SU-DHL-6 (cell line): ENCODE measurements around the gene MACIR.

ENCODE experiments used
- H2AFZ ChIP-seq: fragments of 200-600 bp; sonication (generic); 2 replicates; pipeline ENCODE4 v1.6.1; 2014; ENCODE audit warnings: low read depth, mild to moderate bottlenecking, moderate library complexity, mixed read lengths, antibody characterized with exemption, low read length; ENCODE audit not compliant: severe bottlenecking
- H3F3A ChIP-seq: fragments of 200-600 bp; shearing (Covaris generic); 2 replicates; pipeline ENCODE4 v1.6.0; 2016; ENCODE audit warnings: antibody characterized with exemption, mild to moderate bottlenecking; ENCODE audit not compliant: insufficient read depth
- H3K27ac ChIP-seq: fragments of 200-600 bp; sonication (generic); 2 replicates; pipeline ENCODE4 v1.5.1; 2016; ENCODE audit warnings: low read depth, mild to moderate bottlenecking, low read length, moderate library complexity, mixed read lengths
- H3K27me3 ChIP-seq: fragments of 200-600 bp; sonication (generic), shearing (Covaris generic); 2 replicates; pipeline ENCODE4 v1.6.0; 2014; ENCODE audit warnings: mild to moderate bottlenecking, low read length
- H3K36me3 ChIP-seq: fragments of 200-600 bp; sonication (generic); 2 replicates; pipeline ENCODE4 v1.6.1; 2014; ENCODE audit warnings: mild to moderate bottlenecking, low read length, mixed read lengths
- H3K4me2 ChIP-seq: fragments of 300-600, 200-600 bp; shearing (Covaris generic), sonication (generic); 2 replicates; pipeline ENCODE4 v1.6.0; 2014; ENCODE audit warnings: low read length, low read depth, mild to moderate bottlenecking; ENCODE audit not compliant: poor library complexity, severe bottlenecking
- H3K4me3 ChIP-seq: fragments of 200-600 bp; sonication (generic); 2 replicates; pipeline ENCODE4 v1.5.1; 2014; ENCODE audit warnings: antibody characterized with exemption, low read length, mild to moderate bottlenecking, mixed read lengths; ENCODE audit not compliant: insufficient read depth, poor library complexity, severe bottlenecking
- H3K79me2 ChIP-seq: fragments of 200-600 bp; sonication (generic); 2 replicates; pipeline ENCODE4 v1.6.1; 2014; ENCODE audit warnings: mild to moderate bottlenecking, low read length, moderate library complexity; ENCODE audit not compliant: insufficient read depth
- H3K9ac ChIP-seq: fragments of 200-600 bp; sonication (generic); 2 replicates; pipeline ENCODE4 v1.7.0; 2014; ENCODE audit warnings: mild to moderate bottlenecking, low read length
- H3K9me2 ChIP-seq: fragments of 200-600 bp; sonication (generic); replicated peaks from 2 replicates; pipeline ENCODE4 v1.6.1; 2014; ENCODE audit warnings: low read length; ENCODE audit not compliant: insufficient read depth
- H3K9me3 ChIP-seq: fragments of 200-600 bp; sonication (generic); 2 replicates; pipeline ENCODE4 v1.6.1; 2014; ENCODE audit warnings: low read length, mixed read lengths; ENCODE audit not compliant: insufficient read depth
- H4K20me1 ChIP-seq: fragments of 200-600 bp; sonication (generic); 2 replicates; pipeline ENCODE4 v1.6.1; 2014; ENCODE audit warnings: low read depth, mild to moderate bottlenecking, antibody characterized with exemption, low read length, moderate library complexity, mixed read lengths
- EZH2phosphoT487 ChIP-seq: fragments of 200-600 bp; sonication (generic), shearing (Covaris generic); conservative IDR thresholded peaks from 2 replicates; pipeline ENCODE4 v1.6.1; 2018; ENCODE audit warnings: mild to moderate bottlenecking, antibody characterized with exemption, low read length, moderate library complexity, mixed read lengths
- TF ChIP-seq, protein P1 (sequence below): fragments of 200-600 bp; sonication (generic); IDR thresholded peaks from one replicate; pipeline ENCODE4 v1.5.1; 2017; ENCODE audit warnings: antibody characterized with exemption, mild to moderate bottlenecking, low read length, moderate library complexity; ENCODE audit not compliant: insufficient read depth, poor library complexity, severe bottlenecking

MACIR gene

GRCh38 chr5:103254921-103255320, 3.6 kb upstream of the MACIR start:
- Histone ChIP-seq H4K20me1 (no peaks in the 10 kb centered on the region), H3K9me3 (no peaks in the 10 kb centered on the region), H3K36me3 (no peaks in the 10 kb centered on the region), H3K27ac (no peak overlapping the region), H3K4me3 (no peak overlapping the region), H3K27me3 (no peaks in the 10 kb centered on the region), H3K9me2 (no peaks in the 10 kb centered on the region), H2AFZ (no peak overlapping the region), H3K79me2 (0 out of 2 replicates have a peak, but pooled peaks cover 2% of the 10 kb centered on the region), H3F3A (no peaks in the 10 kb centered on the region), H3K9ac (no peak overlapping the region), H3K4me2 (no peak overlapping the region)
- TF ChIP-seq, protein P1, sequence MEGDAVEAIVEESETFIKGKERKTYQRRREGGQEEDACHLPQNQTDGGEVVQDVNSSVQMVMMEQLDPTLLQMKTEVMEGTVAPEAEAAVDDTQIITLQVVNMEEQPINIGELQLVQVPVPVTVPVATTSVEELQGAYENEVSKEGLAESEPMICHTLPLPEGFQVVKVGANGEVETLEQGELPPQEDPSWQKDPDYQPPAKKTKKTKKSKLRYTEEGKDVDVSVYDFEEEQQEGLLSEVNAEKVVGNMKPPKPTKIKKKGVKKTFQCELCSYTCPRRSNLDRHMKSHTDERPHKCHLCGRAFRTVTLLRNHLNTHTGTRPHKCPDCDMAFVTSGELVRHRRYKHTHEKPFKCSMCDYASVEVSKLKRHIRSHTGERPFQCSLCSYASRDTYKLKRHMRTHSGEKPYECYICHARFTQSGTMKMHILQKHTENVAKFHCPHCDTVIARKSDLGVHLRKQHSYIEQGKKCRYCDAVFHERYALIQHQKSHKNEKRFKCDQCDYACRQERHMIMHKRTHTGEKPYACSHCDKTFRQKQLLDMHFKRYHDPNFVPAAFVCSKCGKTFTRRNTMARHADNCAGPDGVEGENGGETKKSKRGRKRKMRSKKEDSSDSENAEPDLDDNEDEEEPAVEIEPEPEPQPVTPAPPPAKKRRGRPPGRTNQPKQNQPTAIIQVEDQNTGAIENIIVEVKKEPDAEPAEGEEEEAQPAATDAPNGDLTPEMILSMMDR = no peak
- no peak for TF ChIP-seq EZH2phosphoT487

- Histone ChIP-seq H3K4me3 (no peak overlapping the region), H3K9ac (no peak overlapping the region), H3K27me3 (no peaks in the 10 kb centered on the region), H3K27ac (no peak overlapping the region), H4K20me1 (peaks cover 3% of the 10 kb centered on the region; the same call in 1 of the 2 replicates), H3K4me2 (no peak overlapping the region), H3F3A (no peaks in the 10 kb centered on the region), H3K9me3 (no peaks in the 10 kb centered on the region), H3K36me3 (no peaks in the 10 kb centered on the region), H3K9me2 (no peaks in the 10 kb centered on the region), H3K79me2 (peaks cover 7% of the 10 kb centered on the region), H2AFZ (no peak overlapping the region)
- TF ChIP-seq EZH2phosphoT487 = no peak
These were observed 2.9 kb upstream of the MACIR start for GRCh38 chr5:103255691-103256090.

GRCh38 chr5:103256178-103256577, 2.4 kb upstream of the MACIR start:
- H3K9me3 ChIP-seq = no peaks in the 10 kb centered on the region
- H3F3A ChIP-seq = no peaks in the 10 kb centered on the region
- peaks cover 7% of the 10 kb centered on the region; the same call in 1 of the 2 replicates for H4K20me1 ChIP-seq
- no peak overlapping the region for H3K27ac ChIP-seq
- no peaks in the 10 kb centered on the region for H3K9me2 ChIP-seq
- H3K4me3 ChIP-seq = no peak overlapping the region
- H3K79me2 ChIP-seq = peaks cover 12% of the 10 kb centered on the region
- no peak overlapping the region for H3K4me2 ChIP-seq
- H3K27me3 ChIP-seq = no peaks in the 10 kb centered on the region
- H3K9ac ChIP-seq = no peak overlapping the region
- no peaks in the 10 kb centered on the region for H3K36me3 ChIP-seq
- TF ChIP-seq EZH2phosphoT487 = no peak
- TF ChIP-seq, protein P1 = no peak
- H2AFZ ChIP-seq = no peak overlapping the region

DNA sequence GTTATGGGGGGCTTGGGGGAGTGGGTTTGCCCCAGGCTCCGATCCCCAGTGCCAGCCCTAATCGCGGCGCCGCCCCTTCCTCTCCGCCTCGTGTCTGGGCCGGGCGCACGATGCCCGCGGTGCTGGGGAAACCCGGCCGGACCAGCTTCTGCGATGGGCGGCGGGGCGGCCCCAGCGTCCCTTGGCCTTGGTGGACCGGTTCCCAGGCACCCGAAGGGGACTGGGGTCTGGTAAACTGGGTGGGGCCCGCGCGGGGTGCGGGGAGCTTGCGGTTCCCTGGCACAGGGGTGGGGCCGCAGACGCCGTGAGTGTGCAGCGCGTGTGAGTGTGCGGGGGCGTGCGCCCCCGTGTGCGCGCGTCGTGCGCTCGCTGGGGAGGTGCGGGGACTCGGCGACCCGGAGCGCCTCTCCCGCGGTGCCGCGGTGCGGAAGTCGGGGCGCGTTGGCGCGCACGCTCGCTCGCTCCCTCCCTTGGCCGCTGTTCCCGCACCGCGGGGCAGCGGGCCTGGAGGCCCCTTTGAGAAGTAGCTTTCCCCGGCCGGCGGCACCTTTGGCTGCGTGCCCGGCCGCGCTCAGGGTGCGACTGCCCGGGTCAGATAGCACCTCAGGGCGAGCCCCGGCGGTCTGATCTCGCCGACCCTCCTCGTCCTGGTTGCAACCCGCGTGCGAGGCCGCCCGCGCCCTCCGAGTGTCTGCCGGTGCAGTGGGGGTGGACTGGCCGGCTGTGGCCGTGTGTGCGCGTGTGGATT, 568 bp downstream of the MACIR start:
- Histone ChIP-seq H3K9me3 (no peaks in the 10 kb centered on the region), H4K20me1 (peaks cover 34% of the 10 kb centered on the region), H2AFZ (peak overlapping the region; percentile 64), H3K9ac (peak overlapping the region; percentile 80), H3K27me3 (no peaks in the 10 kb centered on the region), H3K79me2 (peaks cover 41% of the 10 kb centered on the region), H3K4me2 (peak overlapping the region; percentile 52), H3F3A (no peaks in the 10 kb centered on the region), H3K4me3 (peak overlapping the region; percentile 67), H3K27ac (peak overlapping the region; percentile 77), H3K36me3 (no peaks in the 10 kb centered on the region), H3K9me2 (no peaks in the 10 kb centered on the region)
- no peak for TF ChIP-seq EZH2phosphoT487
- TF ChIP-seq, protein P1 = no peak
